IMR-90 (cell line): ENCODE measurements around the gene SLC35F1. TPM values are rescaled to one million over a fixed set of nuclear protein-coding genes. Genes with fewer than 3 reads are reported as not detected.

Experiments
- ATAC-seq: fragments of 200-7000 bp; cut with Tn5 transposase; 2 replicates; pipeline ENCODE4 v1.9.1; 2020; ENCODE audit warnings: low read depth, mild to moderate bottlenecking, moderate library complexity
- BruUV-seq: library from RNA; stranded (reverse); fragments of 400-500 nt; replicated peaks from 2 replicates; lab custom pipeline; 2021; lab: Mats Ljungman, UMichigan
- CTCF ChIA-PET: fragments of 300-600 bp; formaldehyde crosslinking; extraction: SDS; loops from one replicate; lab custom pipeline; 2021; ENCODE audit warnings: antibody characterized with exemption; lab: Yijun Ruan, JAX
- POLR2A ChIA-PET: fragments of 300-600 bp; sonication (Branson Sonifier 250); formaldehyde crosslinking; loops from one replicate; lab custom pipeline; 2022; ENCODE audit warnings: antibody characterized with exemption; ENCODE audit not compliant: unreplicated experiment; lab: Charles Lee
- DNase-seq: peaks from one replicate; pipeline ENCODE4 v3.0.0; 2013
- H2AFZ ChIP-seq: replicated peaks from 2 replicates; pipeline ENCODE3; 2013; ENCODE audit warnings: low read length, mild to moderate bottlenecking; ENCODE audit not compliant: poor library complexity
- H2AK5ac ChIP-seq: 2 replicates; pipeline ENCODE4 v1.6.1; 2013; ENCODE audit warnings: low read depth, low read length, inconsistent platforms
- H2AK9ac ChIP-seq: replicated peaks from 2 replicates; pipeline ENCODE3; 2013; ENCODE audit warnings: mild to moderate bottlenecking, low read depth, low read length, moderate library complexity; ENCODE audit not compliant: poor library complexity
- H2BK120ac ChIP-seq: 2 replicates; pipeline ENCODE4 v1.6.1; 2013; ENCODE audit warnings: low read depth, low read length, inconsistent platforms
- H2BK15ac ChIP-seq: 3 replicates; pipeline ENCODE4 v1.6.1; 2013; ENCODE audit warnings: low read depth, low read length, inconsistent platforms
- H2BK20ac ChIP-seq: 2 replicates; pipeline ENCODE4 v1.6.1; 2013; ENCODE audit warnings: low read depth, mild to moderate bottlenecking, inconsistent platforms, low read length, moderate library complexity
- H2BK5ac ChIP-seq: 2 replicates; pipeline ENCODE4 v1.6.1; 2013; ENCODE audit warnings: mild to moderate bottlenecking, low read depth, low read length, inconsistent platforms; ENCODE audit not compliant: poor library complexity, severe bottlenecking
- H3K14ac ChIP-seq: replicated peaks from 2 replicates; pipeline ENCODE4 v1.6.1; 2013; ENCODE audit warnings: low read depth, low read length, inconsistent platforms
- H3K18ac ChIP-seq: 2 replicates; pipeline ENCODE4 v1.6.1; 2013; ENCODE audit warnings: low read depth, low read length, control low read depth
- H3K23ac ChIP-seq: 2 replicates; pipeline ENCODE4 v1.6.1; 2013; ENCODE audit warnings: low read depth, low read length, inconsistent platforms
- H3K27ac ChIP-seq: 2 replicates; pipeline ENCODE4 v1.5.1; 2013; ENCODE audit warnings: mild to moderate bottlenecking, control low read depth, low read length; ENCODE audit not compliant: insufficient read depth
- H3K27me3 ChIP-seq: 2 replicates; pipeline ENCODE4 v1.6.1; 2013; ENCODE audit warnings: low read length; ENCODE audit not compliant: control insufficient read depth, insufficient read depth
- H3K36me3 ChIP-seq: 2 replicates; pipeline ENCODE4 v1.6.1; 2013; ENCODE audit warnings: low read length, mixed read lengths; ENCODE audit not compliant: control insufficient read depth, insufficient read depth
- H3K4ac ChIP-seq: 2 replicates; pipeline ENCODE4 v1.6.1; 2013; ENCODE audit warnings: low read depth, low read length, inconsistent platforms
- H3K4me1 ChIP-seq: 2 replicates; pipeline ENCODE4 v1.6.1; 2013; ENCODE audit warnings: low read length, mixed read lengths; ENCODE audit not compliant: control insufficient read depth, insufficient read depth
- H3K4me2 ChIP-seq: 2 replicates; pipeline ENCODE4 v1.6.1; 2013; ENCODE audit warnings: low read depth, mild to moderate bottlenecking, control low read depth, low read length, moderate library complexity
- H3K4me3 ChIP-seq: 2 replicates; pipeline ENCODE4 v1.5.1; 2013; ENCODE audit warnings: low read depth, mild to moderate bottlenecking, control low read depth, low read length, moderate library complexity; ENCODE audit not compliant: insufficient read depth
- H3K56ac ChIP-seq: 2 replicates; pipeline ENCODE4 v1.6.1; 2013; ENCODE audit warnings: low read length, inconsistent platforms; ENCODE audit not compliant: insufficient read depth; ENCODE audit errors: extremely low read depth
- H3K79me1 ChIP-seq, 2 experiments: 2 replicates each; pipeline ENCODE4 v1.6.1; 2013; ENCODE audit warnings: low read length in 2 of 2, inconsistent platforms in 1 of 2, low read depth in 1 of 2
- H3K9ac ChIP-seq: 2 replicates; pipeline ENCODE4 v1.6.1; 2013; ENCODE audit warnings: low read depth, low read length, control low read depth
- H3K9me1 ChIP-seq: 2 replicates; pipeline ENCODE4 v1.6.1; 2013; ENCODE audit warnings: low read length, inconsistent platforms; ENCODE audit not compliant: insufficient read depth
- H3K9me3 ChIP-seq: 2 replicates; pipeline ENCODE4 v1.6.1; 2013; ENCODE audit warnings: low read length; ENCODE audit not compliant: control insufficient read depth, insufficient read depth
- H4K20me1 ChIP-seq: 2 replicates; pipeline ENCODE4 v1.6.1; 2013; ENCODE audit warnings: low read length, inconsistent platforms; ENCODE audit not compliant: insufficient read depth
- H4K5ac ChIP-seq: 2 replicates; pipeline ENCODE4 v1.6.1; 2013; ENCODE audit warnings: mild to moderate bottlenecking, low read depth, low read length, control low read depth
- H4K8ac ChIP-seq, 2 experiments: 2 replicates each; pipeline ENCODE4 v1.6.1; 2013; ENCODE audit warnings: low read depth in 2 of 2, low read length in 2 of 2, control low read depth in 1 of 2, inconsistent platforms in 1 of 2
- H4K91ac ChIP-seq: 2 replicates; pipeline ENCODE4 v1.6.1; 2013; ENCODE audit warnings: low read depth, low read length, inconsistent platforms; ENCODE audit not compliant: insufficient read depth
- CEBPB ChIP-seq: IDR thresholded peaks from 2 replicates; pipeline ENCODE4 v1.6.1; 2012; ENCODE audit warnings: low read depth, low read length, improper control_type of control experiment
- CHD1 ChIP-seq: IDR thresholded peaks from 2 replicates; pipeline ENCODE4 v1.6.1; 2012; ENCODE audit warnings: low read depth, low read length, improper control_type of control experiment
- dilution Hi-C: fragments of 300-500 bp; cut with HindIII; formaldehyde crosslinking; loops from one replicate; pipeline ENCODE4 v1.14.3; 2018; ENCODE audit warnings: low sequenced_read_pairs; ENCODE audit not compliant: unreplicated experiment
- in situ Hi-C: fragments of 300-500 bp; cut with MboI; formaldehyde crosslinking; loops from 3 replicates; pipeline ENCODE4 v1.14.3; 2019; ENCODE audit warnings: low sequenced_read_pairs, inconsistent platforms, mixed read lengths
- intact Hi-C: fragments of 100-400 bp; cut with micrococcal nuclease; formaldehyde crosslinking; loops from 2 replicates; pipeline ENCODE4 v1.10.0; 2022
- polyA plus RNA-seq, 3 experiments: library from polyadenylated mRNA; depleted of rRNA; stranded (reverse); fragments of >200 nt; gene quantifications; 2 replicates each; pipeline ENCODE4 v1.2.3, GENCODE V29; 2012; ENCODE audit warnings: low replicate concordance in 1 of 3
- total RNA-seq: library from RNA; depleted of rRNA; stranded (reverse); fragments of >200 nt; gene quantifications from 2 replicates; pipeline ENCODE4 v1.2.3, GENCODE V29; 2012; rRNA removed

SLC35F1 gene
- total and polyA plus RNA-seq, 2 of the 4 experiments (the other 2 are of a cell fraction): not detected

- POLR2A ChIA-PET: no interaction called here
- CTCF ChIA-PET: no interaction called here
- no peak overlapping the region for H4K91ac ChIP-seq
Observed at GRCh38 chr6:118356686-118357085, 449.6 kb downstream of the SLC35F1 start.

More at GRCh38 chr6:118356686-118357085, 449.6 kb downstream of the SLC35F1 start:
- no peaks in the 10 kb centered on the region for H3K9me3 ChIP-seq
- no peak overlapping the region for H2BK120ac ChIP-seq
- no peak for DNase-seq
- H3K4me2 ChIP-seq: no peak overlapping the region
- H2BK20ac ChIP-seq: no peak overlapping the region
- no peaks in the 10 kb centered on the region for H3K27me3 ChIP-seq
- no peaks in the 10 kb centered on the region for H4K20me1 ChIP-seq
- dilution Hi-C loops (no loop called here), intact Hi-C loops (no loop called here), in situ Hi-C loops (no loop called here)
- H3K27ac ChIP-seq: no peak overlapping the region
- peaks cover 1% of the 10 kb centered on the region for H3K4me1 ChIP-seq
- no TSS peak for BruUV-seq
- H3K56ac ChIP-seq: no peak overlapping the region
- H3K4me3 ChIP-seq: no peak overlapping the region
- no peak for ATAC-seq
- no peak overlapping the region for H2BK5ac ChIP-seq
- H4K8ac ChIP-seq: no peak overlapping the region
- no peaks in the 10 kb centered on the region for H3K9me1 ChIP-seq
- H2BK15ac ChIP-seq: no peak overlapping the region
- H2AK5ac ChIP-seq: no peak overlapping the region
- peak; percentile 48; the same call in 1 of the 2 replicates for TF ChIP-seq CEBPB
- TF ChIP-seq CHD1: no peak
- H3K14ac ChIP-seq: no peak overlapping the region
- H2AFZ ChIP-seq: no peak overlapping the region
- no peaks in the 10 kb centered on the region for H3K36me3 ChIP-seq
- no peak overlapping the region for H4K5ac ChIP-seq
- H3K18ac ChIP-seq: no peak overlapping the region
- no peak overlapping the region for H3K9ac ChIP-seq
- H3K79me1 ChIP-seq: no peaks in the 10 kb centered on the region
- H2AK9ac ChIP-seq: no peak overlapping the region
- H3K23ac ChIP-seq: no peak overlapping the region
- H3K4ac ChIP-seq: no peak overlapping the region

Other genes starting within 250 kb of the SLC35F1 start
- 11.8 and 26.1 TPM in 2 replicates for gene NUS1, start 231.8 kb upstream of the SLC35F1 start, total RNA-seq
- 14.4 and 19.6 TPM in 2 replicates for gene NUS1, start 231.8 kb upstream of the SLC35F1 start, polyA plus RNA-seq (2012; rRNA removed)